HL-60 (cell line): ENCODE data around the gene PLCB1.
"Not testable (repeated sequence)": the region's sequence is repeated elsewhere in the genome, so short reads cannot be mapped to it uniquely, and the experiment has no call there.

Experiments used
- DNase-seq, 2 experiments: peaks; one replicate each; pipeline ENCODE4 v3.0.0-alpha.2; 2010 to 2020; ENCODE audit warnings: low read depth in 1 of 2, low spot score in 1 of 2
- H3K27ac ChIP-seq: fragments of 250-450 bp; sonication (Bioruptor Pico); replicated peaks from 2 replicates; pipeline ENCODE4 v1.5.1; 2020; ENCODE audit warnings: mild to moderate bottlenecking, moderate library complexity
- H3K27me3 ChIP-seq: fragments of 250-450 bp; sonication (Bioruptor Pico); 2 replicates; pipeline ENCODE4 v1.5.1; 2021; ENCODE audit warnings: mild to moderate bottlenecking, moderate library complexity; ENCODE audit not compliant: insufficient read depth, poor library complexity, severe bottlenecking
- H3K4me3 ChIP-seq: replicated peaks from 2 replicates; pipeline ENCODE4 v1.5.1; 2011; ENCODE audit warnings: mild to moderate bottlenecking, control low read depth, low read length; ENCODE audit not compliant: insufficient read depth
- CTCF ChIP-seq: IDR thresholded peaks from one replicate; pipeline ENCODE4 v1.5.1; 2011; ENCODE audit warnings: low read length, control low read depth, inconsistent platforms; ENCODE audit not compliant: insufficient read depth
- GABPA ChIP-seq: IDR thresholded peaks from 2 replicates; pipeline ENCODE4 v1.6.1; 2012; ENCODE audit warnings: low read depth
- POLR2AphosphoS5 ChIP-seq: IDR thresholded peaks from 2 replicates; pipeline ENCODE4 v1.6.1; 2012; ENCODE audit warnings: low read depth
- REST ChIP-seq: IDR thresholded peaks from 2 replicates; pipeline ENCODE4 v1.6.1; 2012; ENCODE audit warnings: low read depth; ENCODE audit not compliant: insufficient replicate concordance
- SPI1 ChIP-seq: IDR thresholded peaks from 2 replicates; pipeline ENCODE4 v1.6.1; 2012; ENCODE audit warnings: low read depth, mild to moderate bottlenecking, borderline replicate concordance

PLCB1 gene

GRCh38 chr20:8376940-8377339 is 244.9 kb downstream of the PLCB1 start:
- TF ChIP-seq GABPA, result no peak
- no peaks in the 10 kb centered on the region for H3K27me3 ChIP-seq
- no peak for DNase-seq
- H3K27ac ChIP-seq, result no peak overlapping the region
- H3K4me3 ChIP-seq, result no peak overlapping the region

GRCh38 chr20:8379125-8379524 is 247.1 kb downstream of the PLCB1 start:
- not testable (repeated sequence) for H3K4me3 ChIP-seq, H3K27ac ChIP-seq, DNase-seq, H3K27me3 ChIP-seq

- Histone ChIP-seq H3K27me3 (no peaks in the 10 kb centered on the region), H3K27ac (no peak overlapping the region), H3K4me3 (no peak overlapping the region)
- TF ChIP-seq REST (no peak), SPI1 (no peak), POLR2AphosphoS5 (no peak), GABPA (no peak), CTCF (no peak)
- no peak for DNase-seq
Measured at GRCh38 chr20:8385247-8385646, 253.2 kb downstream of the PLCB1 start.

- no peak for DNase-seq
- H3K27me3 ChIP-seq, result no peaks in the 10 kb centered on the region
- H3K4me3 ChIP-seq, result no peak overlapping the region
- no peak overlapping the region for H3K27ac ChIP-seq
- TF ChIP-seq CTCF (no peak), SPI1 (no peak), GABPA (no peak), POLR2AphosphoS5 (no peak), REST (no peak)
Measured at GRCh38 chr20:8386991-8387390, 254.9 kb downstream of the PLCB1 start.

- Histone ChIP-seq H3K4me3 (no peak overlapping the region), H3K27me3 (no peaks in the 10 kb centered on the region), H3K27ac (no peak overlapping the region)
- TF ChIP-seq REST (no peak), POLR2AphosphoS5 (no peak), CTCF (no peak), GABPA (no peak), SPI1 (no peak)
- DNase-seq, result no peak
Measured at GRCh38 chr20:8388141-8388540, 256.1 kb downstream of the PLCB1 start.
